HEK293T (cell line): ENCODE results near the gene KLRC1.

Experiments
- BHLHE40 ChIP-seq: fragments of 450-650 bp; IDR thresholded peaks from 2 replicates; pipeline ENCODE4 v1.6.1; 2016; ENCODE audit warnings: mild to moderate bottlenecking, moderate library complexity, borderline replicate concordance
- ELF4 ChIP-seq: fragments of 450-650 bp; IDR thresholded peaks from 2 replicates; pipeline ENCODE4 v1.6.1; 2017; ENCODE audit warnings: antibody characterized with exemption
- FOXA1 ChIP-seq: fragments of 450-650 bp; IDR thresholded peaks from 2 replicates; pipeline ENCODE4 v1.6.1; 2016; ENCODE audit warnings: mild to moderate bottlenecking
- FOXK2 ChIP-seq: fragments of 450-650 bp; IDR thresholded peaks from 2 replicates; pipeline ENCODE4 v1.6.1; 2016; ENCODE audit warnings: mild to moderate bottlenecking
- FOXM1 ChIP-seq: fragments of 450-650 bp; IDR thresholded peaks from 2 replicates; pipeline ENCODE4 v1.6.1; 2017; ENCODE audit warnings: mild to moderate bottlenecking, borderline replicate concordance
- NFRKB ChIP-seq: fragments of 450-650 bp; IDR thresholded peaks from 2 replicates; pipeline ENCODE4 v1.6.1; 2016; ENCODE audit warnings: mild to moderate bottlenecking, moderate library complexity
- SP1 ChIP-seq: fragments of 450-650 bp; IDR thresholded peaks from 2 replicates; pipeline ENCODE4 v1.6.1; 2017
- TARDBP ChIP-seq: fragments of 450-650 bp; IDR thresholded peaks from 2 replicates; pipeline ENCODE4 v1.6.1; 2016
- TF ChIP-seq, protein P1 (sequence below): fragments of 450-650 bp; IDR thresholded peaks from 2 replicates; pipeline ENCODE4 v1.6.1; 2016

DNA sequence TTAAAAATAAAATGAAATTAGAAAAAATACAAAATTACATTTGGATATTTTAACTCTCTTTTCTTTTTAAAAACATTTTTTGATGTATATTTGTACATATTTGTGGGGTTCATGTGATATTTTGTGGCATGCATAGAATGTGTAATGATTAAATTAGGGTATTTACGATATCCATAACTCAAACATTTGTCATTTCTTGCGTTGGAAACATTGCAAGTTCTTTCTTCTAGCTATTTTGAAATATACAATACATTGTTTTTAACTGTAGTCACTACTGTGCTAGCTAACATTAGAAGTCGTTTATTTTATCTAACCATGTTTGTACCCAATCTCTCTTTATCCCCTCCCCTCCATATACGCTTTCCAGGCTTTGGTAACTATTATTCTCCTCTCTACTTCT, 38.6 kb upstream of the KLRC1 start:
- TF ChIP-seq FOXA1 (no peak), BHLHE40 (no peak), FOXM1 (no peak), FOXK2 (no peak), SP1 (no peak), TARDBP (no peak), NFRKB (no peak), ELF4 (no peak)
- TF ChIP-seq, protein P1, sequence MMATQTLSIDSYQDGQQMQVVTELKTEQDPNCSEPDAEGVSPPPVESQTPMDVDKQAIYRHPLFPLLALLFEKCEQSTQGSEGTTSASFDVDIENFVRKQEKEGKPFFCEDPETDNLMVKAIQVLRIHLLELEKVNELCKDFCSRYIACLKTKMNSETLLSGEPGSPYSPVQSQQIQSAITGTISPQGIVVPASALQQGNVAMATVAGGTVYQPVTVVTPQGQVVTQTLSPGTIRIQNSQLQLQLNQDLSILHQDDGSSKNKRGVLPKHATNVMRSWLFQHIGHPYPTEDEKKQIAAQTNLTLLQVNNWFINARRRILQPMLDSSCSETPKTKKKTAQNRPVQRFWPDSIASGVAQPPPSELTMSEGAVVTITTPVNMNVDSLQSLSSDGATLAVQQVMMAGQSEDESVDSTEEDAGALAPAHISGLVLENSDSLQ: no peak
